HepG2 (cell line): ENCODE results near the gene C22orf31. TPM values are rescaled to one million over a fixed set of nuclear protein-coding genes. Genes with fewer than 3 reads are reported as not detected.

Source experiments
- ARID5B ChIP-seq: IDR thresholded peaks from 2 replicates; pipeline ENCODE4 v1.4.0; 2020; ENCODE audit warnings: mild to moderate bottlenecking, missing genetic modification reagents
- ATF7 ChIP-seq, 2 experiments: fragments of 450-650 bp in 1 of 2; sonication (generic) in 1 of 2; formaldehyde crosslinking in 1 of 2; IDR thresholded peaks; 2 replicates each; pipeline versions ENCODE4 v1.4.0 to v1.6.1; 2016 to 2020; ENCODE audit warnings: antibody characterized with exemption in 1 of 2, mild to moderate bottlenecking in 1 of 2, missing genetic modification reagents in 1 of 2
- FOXA3 ChIP-seq: IDR thresholded peaks from 2 replicates; pipeline ENCODE4 v1.6.1; 2016; ENCODE audit warnings: missing genetic modification reagents, missing compliant biosample characterization
- FOXP1 ChIP-seq, 2 experiments: fragments of 450-650 bp in 1 of 2; IDR thresholded peaks; 2 replicates each; pipeline ENCODE4 v1.6.1; 2017 to 2018; ENCODE audit warnings: antibody characterized with exemption in 1 of 2
- HIVEP1 ChIP-seq: sonication (generic); formaldehyde crosslinking; IDR thresholded peaks from 2 replicates; pipeline ENCODE4 v1.4.0; 2020; ENCODE audit warnings: mild to moderate bottlenecking, missing genetic modification reagents
- HNRNPH1 ChIP-seq: fragments of 200-400 bp; formaldehyde crosslinking; optimal IDR thresholded peaks from 2 replicates; pipeline ENCODE3; 2017; ENCODE audit warnings: mild to moderate bottlenecking, low read depth, low read length
- KDM4B ChIP-seq: sonication (generic); formaldehyde crosslinking; IDR thresholded peaks from 2 replicates; pipeline ENCODE4 v1.4.0; 2020; ENCODE audit warnings: missing genetic modification reagents
- MTERF4 ChIP-seq: sonication (generic); formaldehyde crosslinking; IDR thresholded peaks from 2 replicates; pipeline ENCODE4 v1.8.0; 2023; ENCODE audit warnings: mild to moderate bottlenecking, missing genetic modification reagents
- MXD3 ChIP-seq: IDR thresholded peaks from 2 replicates; pipeline ENCODE4 v1.6.1; 2016; ENCODE audit warnings: mild to moderate bottlenecking, missing biosample characterization, missing genetic modification reagents
- NFE2 ChIP-seq: sonication (generic); formaldehyde crosslinking; IDR thresholded peaks from 2 replicates; pipeline ENCODE4 v1.4.0; 2020; ENCODE audit warnings: missing genetic modification reagents
- NFKB2 ChIP-seq: sonication (generic); formaldehyde crosslinking; IDR thresholded peaks from 2 replicates; pipeline ENCODE4 v1.4.0; 2020; ENCODE audit warnings: missing genetic modification reagents, borderline replicate concordance
- PRMT3 ChIP-seq: sonication (generic); formaldehyde crosslinking; IDR thresholded peaks from 2 replicates; pipeline ENCODE4 v1.8.1; 2022; ENCODE audit warnings: low read depth, mild to moderate bottlenecking, moderate library complexity, missing genetic modification reagents, borderline replicate concordance
- SNAPC5 ChIP-seq: sonication (generic); formaldehyde crosslinking; IDR thresholded peaks from 2 replicates; pipeline ENCODE4 v1.8.1; 2023; ENCODE audit warnings: mild to moderate bottlenecking, missing genetic modification reagents, borderline replicate concordance
- SOX13 ChIP-seq, 3 experiments: fragments of 450-650 bp in 1 of 3; sonication (generic) in 1 of 3; formaldehyde crosslinking in 1 of 3; IDR thresholded peaks in 2 of 3; conservative IDR thresholded peaks in 1 of 3; 2 replicates each; pipeline versions ENCODE4 v1.5.0 to v1.6.1; 2016 to 2020; ENCODE audit warnings: antibody characterized with exemption in 1 of 3, mild to moderate bottlenecking in 1 of 3, missing compliant biosample characterization in 1 of 3, missing genetic modification reagents in 1 of 3, moderate library complexity in 1 of 3
- ZFP41 ChIP-seq: sonication (generic); formaldehyde crosslinking; IDR thresholded peaks from 2 replicates; pipeline ENCODE4 v1.4.0; 2020; ENCODE audit warnings: mild to moderate bottlenecking, missing genetic modification reagents, borderline replicate concordance
- ZMAT3 ChIP-seq: sonication (generic); formaldehyde crosslinking; conservative IDR thresholded peaks from 2 replicates; pipeline ENCODE4 v1.7.0; 2021; ENCODE audit warnings: missing genetic modification reagents
- ZNF124 ChIP-seq: sonication (generic); formaldehyde crosslinking; IDR thresholded peaks from 2 replicates; pipeline ENCODE4 v1.4.0; 2020; ENCODE audit warnings: missing genetic modification reagents
- ZNF230 ChIP-seq: sonication (generic); formaldehyde crosslinking; IDR thresholded peaks from 2 replicates; pipeline ENCODE4 v1.4.0; 2020; ENCODE audit warnings: mild to moderate bottlenecking, missing genetic modification reagents
- ZNF549 ChIP-seq: sonication (generic); formaldehyde crosslinking; IDR thresholded peaks from 2 replicates; pipeline ENCODE4 v1.5.0; 2020; ENCODE audit warnings: missing genetic modification reagents
- ZNF619 ChIP-seq: sonication (generic); formaldehyde crosslinking; IDR thresholded peaks from 2 replicates; pipeline ENCODE4 v1.4.0; 2020; ENCODE audit warnings: mild to moderate bottlenecking, missing genetic modification reagents
- ZNF710 ChIP-seq: sonication (generic); formaldehyde crosslinking; IDR thresholded peaks from 2 replicates; pipeline ENCODE4 v1.5.0; 2020; ENCODE audit warnings: mild to moderate bottlenecking, missing genetic modification reagents, borderline replicate concordance
- ZNF83 ChIP-seq: sonication (generic); formaldehyde crosslinking; IDR thresholded peaks from 2 replicates; pipeline ENCODE4 v1.4.0; 2020; ENCODE audit warnings: missing genetic modification reagents, mild to moderate bottlenecking, borderline replicate concordance
- polyA plus RNA-seq, 8 experiments: library from polyadenylated mRNA; depleted of rRNA in 3 of 8; stranded (reverse) in 7 of 8; unstranded in 1 of 8; fragments of >200 nt; fragmentation: Illumina TruSeq in 4 of 8; extraction: Trizol in 4 of 8; gene quantifications; 2 replicates each; pipeline versions ENCODE4 v1.2.1 to v1.2.3, GENCODE V29; 2011 to 2016; ENCODE audit warnings: low read depth in 4 of 8, missing spikeins in 1 of 8, mixed read lengths in 1 of 8; ENCODE audit not compliant: insufficient read depth in 1 of 8
- total RNA-seq, 5 experiments: library from RNA; depleted of rRNA; stranded (reverse); fragments of >200 nt; fragmentation: Illumina TruSeq; extraction: Trizol; gene quantifications; 2 replicates each; pipeline ENCODE4 v1.2.3, GENCODE V29; 2016; ENCODE audit warnings: low read depth in 1 of 5

C22orf31 gene
- total and polyA plus RNA-seq, 2 of the 13 experiments (the other 11 are each of a cell fraction or from before 2014, with no cell fraction given), result not detected

- TF ChIP-seq PRMT3 (CRISPR knock-in tag), result no peak
- no peak for TF ChIP-seq ZMAT3 (CRISPR knock-in tag)
- no peak for TF ChIP-seq NFE2 (CRISPR knock-in tag)
- no peak for TF ChIP-seq KDM4B (CRISPR knock-in tag)
- peak; percentile 68; the same call in 1 of the 2 replicates for TF ChIP-seq ARID5B (CRISPR knock-in tag)
- no peak for TF ChIP-seq SOX13 (IDR thresholded peaks at IDR 0.05)
- no peak; a peak in 1 of 4 replicates for TF ChIP-seq SOX13 (CRISPR knock-in tag; conservative IDR thresholded peaks at IDR 0.05 in 1 of 2, IDR thresholded peaks at IDR 0.05 in 1 of 2)
- TF ChIP-seq HIVEP1 (CRISPR knock-in tag), result no peak
- TF ChIP-seq ZNF83, result no peak
- no peak for TF ChIP-seq ZNF124 (CRISPR knock-in tag)
- no peak for TF ChIP-seq HNRNPH1
- no peak for TF ChIP-seq ZNF549 (CRISPR knock-in tag)
- no peak for TF ChIP-seq FOXA3 (CRISPR knock-in tag)
- no peak for TF ChIP-seq ATF7 (IDR thresholded peaks at IDR 0.05)
- no peak for TF ChIP-seq ATF7 (CRISPR knock-in tag; IDR thresholded peaks at IDR 0.05)
- no peak for TF ChIP-seq MXD3 (CRISPR knock-in tag)
- TF ChIP-seq FOXP1 (IDR thresholded peaks at IDR 0.05), result no peak
- TF ChIP-seq FOXP1 (CRISPR knock-in tag; IDR thresholded peaks at IDR 0.05), result no peak
- TF ChIP-seq MTERF4 (CRISPR knock-in tag), result no peak
- no peak for TF ChIP-seq ZNF619 (CRISPR knock-in tag)
- no peak for TF ChIP-seq NFKB2
- TF ChIP-seq ZNF230 (CRISPR knock-in tag), result no peak
- no peak for TF ChIP-seq ZFP41 (CRISPR knock-in tag)
- peak; percentile 59; the same call in 1 of the 2 replicates for TF ChIP-seq ZNF710 (CRISPR knock-in tag)
- TF ChIP-seq SNAPC5 (CRISPR knock-in tag), result no peak
Observed at GRCh38 chr22:29022101-29022817, 39.4 kb downstream of the C22orf31 start (continued).
